Activated CD4-positive, alpha-beta T cell treated with anti-CD3 and anti-CD28 coated beads for 36 hours (primary cell): ENCODE data around the gene SPPL2B. TPM values are rescaled to one million over a fixed set of nuclear protein-coding genes. Genes with fewer than 3 reads are reported as not detected.

ENCODE experiments used
- ATAC-seq: fragments of 200-7000 bp; cut with Tn5 transposase; one replicate; pipeline ENCODE4 v1.10.0; 2021; ENCODE audit warnings: mild to moderate bottlenecking, moderate library complexity
- CTCF ChIA-PET: fragments of 350-600 bp; sonication (Branson Sonifier 250); formaldehyde crosslinking; loops from one replicate; lab custom pipeline; 2021; ENCODE audit warnings: antibody characterized with exemption; lab: Charles Lee
- POLR2A ChIA-PET: fragments of 350-600 bp; sonication (Branson Sonifier 250); formaldehyde crosslinking; loops from one replicate; lab custom pipeline; 2021; ENCODE audit warnings: antibody characterized with exemption, inconsistent platforms; lab: Charles Lee
- DNase-seq: peaks from one replicate; pipeline ENCODE4 v3.0.0-alpha.2; 2020
- H3K27ac Mint-ChIP-seq: one replicate; pipeline ENCODE4 v1.8.0; 2021; ENCODE audit warnings: mixed read lengths
- H3K27me3 Mint-ChIP-seq: one replicate; pipeline ENCODE4 v1.8.0; 2021; ENCODE audit warnings: mixed read lengths
- H3K36me3 Mint-ChIP-seq: one replicate; pipeline ENCODE4 v1.8.0; 2021; ENCODE audit warnings: low read depth, mixed read lengths
- H3K4me1 Mint-ChIP-seq: one replicate; pipeline ENCODE4 v1.8.0; 2021; ENCODE audit warnings: mixed read lengths
- H3K4me3 Mint-ChIP-seq: one replicate; pipeline ENCODE4 v1.8.0; 2021; ENCODE audit warnings: mild to moderate bottlenecking, moderate library complexity, mixed read lengths
- H3K9me3 Mint-ChIP-seq: one replicate; pipeline ENCODE4 v1.8.0; 2021; ENCODE audit warnings: low read depth, mixed read lengths
- intact Hi-C, 2 experiments: fragments of 100-400 bp; cut with DNase I in 1 of 2; cut with micrococcal nuclease in 1 of 2; formaldehyde crosslinking; loops; one replicate each; pipeline versions ENCODE4 v1.14.2 to v1.15.1; 2022 to 2024; cut with DNase I, micrococcal nuclease
- total RNA-seq, 2 experiments: library from RNA; stranded (reverse); gene quantifications; one replicate each; pipeline ENCODE4 v1.2.3, GENCODE V29; 2021

Gene SPPL2B
- total RNA-seq, 2 experiments from 2014 or later = 37.7 to 48.5 TPM

- no peak overlapping the region for H3K27ac Mint-ChIP-seq
- no peak overlapping the region for H3K4me3 Mint-ChIP-seq
- ChIA-PET POLR2A (no interaction called here), CTCF (no interaction called here)
- H3K36me3 Mint-ChIP-seq = no peaks in the 10 kb centered on the region
- peaks cover 9% of the 10 kb centered on the region for H3K27me3 Mint-ChIP-seq
- H3K4me1 Mint-ChIP-seq = peaks cover 3% of the 10 kb centered on the region
- H3K9me3 Mint-ChIP-seq = no peaks in the 10 kb centered on the region
- ATAC-seq (no peak), DNase-seq (no peak)
- intact Hi-C loops = no loop called here
Observed at GRCh38 chr19:2361246-2362045, 33.0 kb downstream of the SPPL2B start.

GRCh38 chr19:2362046-2362969 lies 33.8 kb downstream of the SPPL2B start:
- CTCF ChIA-PET = interaction anchor here (0.6 kb wide), 1 partner anchor 114 kb away, joined by 3 read pairs; no protein-coding TSS in a partner anchor
- Mint-ChIP-seq H3K27me3 (peaks cover 9% of the 10 kb centered on the region), H3K4me1 (peaks cover 3% of the 10 kb centered on the region), H3K9me3 (no peaks in the 10 kb centered on the region), H3K27ac (no peak overlapping the region), H3K36me3 (no peaks in the 10 kb centered on the region), H3K4me3 (no peak overlapping the region)
- ATAC-seq = no peak
- intact Hi-C loops = no loop called here
- DNase-seq = no peak
- POLR2A ChIA-PET = no interaction called here

GRCh38 chr19:2362970-2363300 lies 34.5 kb downstream of the SPPL2B start:
- H3K27me3 Mint-ChIP-seq = peaks cover 9% of the 10 kb centered on the region
- no peaks in the 10 kb centered on the region for H3K36me3 Mint-ChIP-seq
- no peak for DNase-seq
- no peak overlapping the region for H3K27ac Mint-ChIP-seq
- H3K9me3 Mint-ChIP-seq = no peaks in the 10 kb centered on the region
- ATAC-seq = no peak
- intact Hi-C loops = no loop called here
- H3K4me1 Mint-ChIP-seq = peaks cover 3% of the 10 kb centered on the region
- H3K4me3 Mint-ChIP-seq = no peak overlapping the region
- ChIA-PET CTCF (no interaction called here), POLR2A (no interaction called here)

- intact Hi-C loops = no loop called here
- H3K9me3 Mint-ChIP-seq = no peaks in the 10 kb centered on the region
- H3K36me3 Mint-ChIP-seq = no peaks in the 10 kb centered on the region
- ChIA-PET POLR2A (no interaction called here), CTCF (no interaction called here)
- peaks cover 9% of the 10 kb centered on the region for H3K27me3 Mint-ChIP-seq
- H3K27ac Mint-ChIP-seq = no peak overlapping the region
- DNase-seq (no peak), ATAC-seq (no peak)
- peaks cover 3% of the 10 kb centered on the region for H3K4me1 Mint-ChIP-seq
- H3K4me3 Mint-ChIP-seq = no peak overlapping the region
Observed at GRCh38 chr19:2363419-2363818, 34.9 kb downstream of the SPPL2B start.

GRCh38 chr19:2365201-2365970 lies 36.9 kb downstream of the SPPL2B start:
- ChIA-PET CTCF (interaction anchor here (0.6 to 1.1 kb wide), 5 partner anchors 29 to 320 kb away, joined by 3 to 4 read pairs (median 3); no protein-coding TSS in a partner anchor), POLR2A (interaction anchor here (0.6 kb wide), 1 partner anchor 92 kb away, joined by 4 read pairs; no protein-coding TSS in a partner anchor)
- H3K27ac Mint-ChIP-seq = no peak overlapping the region
- ATAC-seq (no peak), DNase-seq (no peak)
- H3K36me3 Mint-ChIP-seq = no peaks in the 10 kb centered on the region
- H3K9me3 Mint-ChIP-seq = peaks cover 2% of the 10 kb centered on the region
- H3K4me1 Mint-ChIP-seq = peaks cover 2% of the 10 kb centered on the region
- intact Hi-C loops = no loop called here
- peaks cover 8% of the 10 kb centered on the region for H3K27me3 Mint-ChIP-seq
- H3K4me3 Mint-ChIP-seq = no peak overlapping the region

- H3K4me3 Mint-ChIP-seq = no peak overlapping the region
- H3K27ac Mint-ChIP-seq = no peak overlapping the region
- H3K4me1 Mint-ChIP-seq = no peaks in the 10 kb centered on the region
- no peaks in the 10 kb centered on the region for H3K36me3 Mint-ChIP-seq
- DNase-seq (no peak), ATAC-seq (no peak)
- intact Hi-C loops = no loop called here
- ChIA-PET POLR2A (interaction anchor here (0.7 kb wide), 1 partner anchor 468 kb away, joined by 3 read pairs; no protein-coding TSS in a partner anchor), CTCF (interaction anchor here (1.4 kb wide), 1 partner anchor 21 kb away, joined by 4 read pairs; no protein-coding TSS in a partner anchor)
- H3K27me3 Mint-ChIP-seq = no peaks in the 10 kb centered on the region
- peaks cover 4% of the 10 kb centered on the region for H3K9me3 Mint-ChIP-seq
Observed at GRCh38 chr19:2371656-2372055, 43.2 kb downstream of the SPPL2B start.

GRCh38 chr19:2372076-2372612 lies 43.7 kb downstream of the SPPL2B start:
- CTCF ChIA-PET = interaction anchor here (0.6 kb wide), 2 partner anchors 45 to 113 kb away, joined by 3 read pairs; no protein-coding TSS in a partner anchor

GRCh38 chr19:2374808-2375207 lies 46.3 kb downstream of the SPPL2B start:
- POLR2A ChIA-PET = no interaction called here
- H3K4me1 Mint-ChIP-seq = no peaks in the 10 kb centered on the region

More at GRCh38 chr19:2372076-2372612, 43.7 kb downstream of the SPPL2B start:
- ATAC-seq = no peak
- Mint-ChIP-seq H3K27ac (no peak overlapping the region), H3K9me3 (peaks cover 4% of the 10 kb centered on the region), H3K4me1 (no peaks in the 10 kb centered on the region), H3K36me3 (no peaks in the 10 kb centered on the region), H3K4me3 (no peak overlapping the region), H3K27me3 (no peaks in the 10 kb centered on the region)
- DNase-seq = no peak
- POLR2A ChIA-PET = no interaction called here
- intact Hi-C loops = no loop called here

GRCh38 chr19:2375353-2376121 lies 47.1 kb downstream of the SPPL2B start:
- H3K9me3 Mint-ChIP-seq = peaks cover 11% of the 10 kb centered on the region

More at GRCh38 chr19:2374808-2375207, 46.3 kb downstream of the SPPL2B start:
- CTCF ChIA-PET = no interaction called here
- DNase-seq (no peak), ATAC-seq (no peak)
- intact Hi-C loops = no loop called here
- H3K36me3 Mint-ChIP-seq = no peaks in the 10 kb centered on the region
- H3K9me3 Mint-ChIP-seq = peaks cover 12% of the 10 kb centered on the region
- no peaks in the 10 kb centered on the region for H3K27me3 Mint-ChIP-seq
- H3K27ac Mint-ChIP-seq = no peak overlapping the region
- no peak overlapping the region for H3K4me3 Mint-ChIP-seq

GRCh38 chr19:2376784-2377519 lies 48.5 kb downstream of the SPPL2B start:
- ChIA-PET POLR2A (no interaction called here), CTCF (no interaction called here)
- DNase-seq = no peak
- H3K36me3 Mint-ChIP-seq = no peaks in the 10 kb centered on the region
- no peak overlapping the region for H3K4me3 Mint-ChIP-seq
- H3K4me1 Mint-ChIP-seq = no peaks in the 10 kb centered on the region
- peaks cover 14% of the 10 kb centered on the region for H3K9me3 Mint-ChIP-seq
- no peak overlapping the region for H3K27ac Mint-ChIP-seq
- no peaks in the 10 kb centered on the region for H3K27me3 Mint-ChIP-seq
- no peak for ATAC-seq
- intact Hi-C loops = no loop called here

More at GRCh38 chr19:2375353-2376121, 47.1 kb downstream of the SPPL2B start:
- no peaks in the 10 kb centered on the region for H3K27me3 Mint-ChIP-seq
- DNase-seq (no peak), ATAC-seq (no peak)
- CTCF ChIA-PET = no interaction called here
- H3K36me3 Mint-ChIP-seq = no peaks in the 10 kb centered on the region
- H3K27ac Mint-ChIP-seq = no peak overlapping the region
- no peak overlapping the region for H3K4me3 Mint-ChIP-seq
- no peaks in the 10 kb centered on the region for H3K4me1 Mint-ChIP-seq
- intact Hi-C loops = no loop called here
- POLR2A ChIA-PET = no interaction called here
